C4-2B (cell line): Measurements from ENCODE around the gene TMEM192.

Experiments used
- CTCF ChIP-seq: fragments of 450-650 bp; conservative IDR thresholded peaks from 2 replicates; pipeline ENCODE4 v1.5.1; 2017; ENCODE audit warnings: mild to moderate bottlenecking
- ZFX ChIP-seq: fragments of 450-650 bp; IDR thresholded peaks from 2 replicates; pipeline ENCODE4 v1.6.1; 2017

- TF ChIP-seq CTCF: no peak
- no peak for TF ChIP-seq ZFX
Measured at GRCh38 chr4:165138843-165139242, 26.2 kb upstream of the TMEM192 start.
